ENCODE data around the gene ZNHIT2.
"Not testable (repeated sequence)": the region's sequence is repeated elsewhere in the genome, so short reads cannot be mapped to it uniquely, and the experiment has no call there.

ZNHIT2 gene

DNA sequence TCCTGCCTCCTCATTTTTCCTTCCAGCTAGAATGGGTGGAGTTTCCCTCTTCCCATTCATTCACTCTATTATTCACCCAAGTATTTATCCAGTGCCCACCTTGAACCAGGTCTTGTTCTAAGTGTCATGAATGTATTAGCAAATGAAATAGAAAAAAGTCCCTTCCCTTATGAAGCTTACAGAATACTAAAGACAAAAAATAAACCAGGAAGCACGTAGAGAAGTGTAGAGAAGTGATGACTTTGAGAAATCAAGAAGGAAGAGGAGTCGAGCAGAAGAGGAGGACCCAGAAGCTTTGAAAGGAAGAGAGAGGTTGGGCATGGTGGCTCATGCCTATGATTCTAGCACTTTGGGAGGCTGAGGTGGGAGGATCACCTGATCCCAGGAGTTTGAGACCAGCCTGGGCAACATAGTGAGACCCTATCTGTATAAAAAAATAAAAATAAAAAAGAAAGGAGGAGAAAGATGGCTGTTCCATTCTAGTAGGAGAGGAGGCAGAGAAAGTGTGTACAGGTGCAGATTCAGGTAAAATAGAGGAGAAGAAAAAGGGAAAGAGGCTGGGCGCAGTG lies 33.9 kb upstream of the ZNHIT2 start:
- Histone ChIP-seq H3K27me3 (ENCODE audit: control insufficient read depth in 1 of 2, insufficient read depth in 2 of 2, low read length in 2 of 2) (no peaks in the 10 kb centered on the region), H3K27ac (ENCODE audit: low read depth, low read length) (no peak overlapping the region), H3K9me3 (ENCODE audit: control insufficient read depth in 1 of 2, low read length in 2 of 2) (peaks cover 3 to 5% of the 10 kb centered on the region in 2 donors), H3K4me3 (ENCODE audit: low read depth in 1 of 2, low read length in 2 of 2) (no peak overlapping the region), H3K4me1 (ENCODE audit: control insufficient read depth in 1 of 2, insufficient read depth in 2 of 2, low read length in 2 of 2) (peaks cover 8 to 17% of the 10 kb centered on the region in 2 donors), H3K36me3 (ENCODE audit: control insufficient read depth in 1 of 2, insufficient read depth in 2 of 2, low read length in 2 of 2) (no peaks in the 10 kb centered on the region), H3K9ac (ENCODE audit: low read depth in 1 of 2, low read length in 2 of 2) (no peak overlapping the region)

DNA sequence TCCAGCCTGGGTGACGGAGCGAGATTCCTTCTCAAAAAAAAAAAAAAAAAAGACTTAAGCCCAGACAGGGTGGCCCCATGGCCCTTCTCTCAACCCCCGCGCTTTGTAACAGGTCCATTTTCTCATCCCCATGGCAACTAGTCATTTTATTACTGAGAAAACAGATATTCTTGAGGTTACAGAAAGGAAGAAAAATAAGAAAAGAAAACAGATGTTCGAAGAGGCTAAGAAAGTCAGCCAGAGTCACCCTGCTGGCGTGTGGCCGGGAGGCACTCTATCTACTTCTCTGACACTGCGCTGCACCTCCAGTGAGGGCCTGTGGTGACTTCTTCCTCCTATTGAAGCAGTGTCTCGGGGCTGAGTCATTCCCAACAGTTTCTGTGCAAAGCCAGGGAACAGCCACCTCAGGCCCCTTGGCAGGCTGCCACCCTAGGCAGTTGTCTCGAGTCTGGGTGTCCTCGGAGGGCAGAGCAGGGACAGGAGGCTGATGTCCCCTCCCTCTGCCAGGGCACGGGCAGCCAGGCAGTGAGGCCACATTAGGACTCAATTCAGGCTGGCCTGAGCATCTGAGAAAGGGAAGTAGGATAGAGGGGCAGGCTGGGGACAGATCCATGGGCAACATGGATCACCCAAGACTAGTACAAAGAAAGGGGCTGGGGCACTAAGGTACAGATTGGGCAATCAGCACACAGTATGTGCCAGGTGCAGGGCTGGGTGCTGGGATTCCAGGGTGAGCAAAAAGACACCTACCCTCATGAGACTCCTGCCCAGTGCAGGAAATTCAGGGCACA lies 33.2 kb upstream of the ZNHIT2 start:
- Histone ChIP-seq H3K9ac (ENCODE audit: low read depth in 1 of 2, low read length in 2 of 2) (peak overlapping the region in 1 of 2 donors; percentile 54), H3K27me3 (ENCODE audit: control insufficient read depth in 1 of 2, insufficient read depth in 2 of 2, low read length in 2 of 2) (no peaks in the 10 kb centered on the region), H3K36me3 (ENCODE audit: control insufficient read depth in 1 of 2, insufficient read depth in 2 of 2, low read length in 2 of 2) (no peaks in the 10 kb centered on the region), H3K4me3 (ENCODE audit: low read depth in 1 of 2, low read length in 2 of 2) (no peak overlapping the region), H3K27ac (ENCODE audit: low read depth, low read length) (peak overlapping the region; percentile 26), H3K4me1 (ENCODE audit: control insufficient read depth in 1 of 2, insufficient read depth in 2 of 2, low read length in 2 of 2) (peaks cover 8 to 17% of the 10 kb centered on the region in 2 donors), H3K9me3 (ENCODE audit: control insufficient read depth in 1 of 2, low read length in 2 of 2) (peaks cover 3 to 5% of the 10 kb centered on the region in 2 donors)

DNA sequence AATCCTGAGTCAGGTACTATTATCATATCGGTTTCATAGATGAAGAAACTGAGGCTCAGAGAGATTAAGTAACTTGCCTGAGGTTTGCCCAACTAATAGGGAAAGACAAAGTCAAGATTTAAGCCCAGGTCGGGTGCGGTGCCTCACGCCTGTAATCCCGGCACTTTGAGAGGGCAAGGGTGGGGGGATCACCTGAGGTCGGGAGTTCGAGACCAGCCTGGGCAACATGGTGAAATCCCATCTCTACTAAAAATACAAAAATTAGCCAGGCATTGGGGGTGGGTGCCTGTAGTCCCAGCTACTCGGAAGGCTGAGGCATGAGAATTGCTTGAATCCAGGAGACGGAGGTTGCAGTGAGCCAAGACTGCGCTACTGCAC lies 32.6 kb upstream of the ZNHIT2 start:
- not testable (repeated sequence) for H3K27ac ChIP-seq (ENCODE audit: low read depth, low read length); H3K27me3 ChIP-seq (ENCODE audit: control insufficient read depth in 1 of 2, insufficient read depth in 2 of 2, low read length in 2 of 2); H3K36me3 ChIP-seq (ENCODE audit: control insufficient read depth in 1 of 2, insufficient read depth in 2 of 2, low read length in 2 of 2); H3K9ac ChIP-seq (ENCODE audit: low read depth in 1 of 2, low read length in 2 of 2); H3K4me3 ChIP-seq (ENCODE audit: low read depth in 1 of 2, low read length in 2 of 2); H3K9me3 ChIP-seq (ENCODE audit: control insufficient read depth in 1 of 2, low read length in 2 of 2)
- peaks cover 8 to 17% of the 10 kb centered on the region in 2 donors for H3K4me1 ChIP-seq (ENCODE audit: control insufficient read depth in 1 of 2, insufficient read depth in 2 of 2, low read length in 2 of 2)

DNA sequence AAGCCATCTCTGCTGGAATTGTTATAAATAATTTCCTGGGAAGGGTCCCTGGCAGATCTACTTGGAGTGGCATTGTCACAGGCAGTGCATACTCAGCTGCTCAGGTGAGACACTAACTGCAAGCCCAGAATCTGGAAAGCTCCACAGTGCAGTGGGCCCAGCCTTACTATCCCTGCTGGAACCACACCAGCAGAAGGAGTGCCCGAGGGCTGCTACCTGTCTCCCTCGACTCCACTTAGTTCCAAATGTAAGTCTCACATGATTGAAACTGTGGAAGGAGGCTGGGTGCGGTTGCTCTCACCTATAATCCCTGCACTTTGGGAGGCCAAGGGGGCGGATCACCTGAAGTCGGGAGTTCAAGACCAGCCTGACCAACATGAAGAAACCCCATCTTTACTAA lies 31.2 kb upstream of the ZNHIT2 start:
- Histone ChIP-seq H3K27ac (ENCODE audit: low read depth, low read length) (no peak overlapping the region), H3K36me3 (ENCODE audit: control insufficient read depth in 1 of 2, insufficient read depth in 2 of 2, low read length in 2 of 2) (no peaks in the 10 kb centered on the region), H3K9me3 (ENCODE audit: control insufficient read depth in 1 of 2, low read length in 2 of 2) (peaks cover 3 to 5% of the 10 kb centered on the region in 2 donors), H3K9ac (ENCODE audit: low read depth in 1 of 2, low read length in 2 of 2) (no peak overlapping the region), H3K27me3 (ENCODE audit: control insufficient read depth in 1 of 2, insufficient read depth in 2 of 2, low read length in 2 of 2) (no peaks in the 10 kb centered on the region), H3K4me3 (ENCODE audit: low read depth in 1 of 2, low read length in 2 of 2) (no peak overlapping the region), H3K4me1 (ENCODE audit: control insufficient read depth in 1 of 2, insufficient read depth in 2 of 2, low read length in 2 of 2) (peaks cover 8 to 17% of the 10 kb centered on the region in 2 donors)

DNA sequence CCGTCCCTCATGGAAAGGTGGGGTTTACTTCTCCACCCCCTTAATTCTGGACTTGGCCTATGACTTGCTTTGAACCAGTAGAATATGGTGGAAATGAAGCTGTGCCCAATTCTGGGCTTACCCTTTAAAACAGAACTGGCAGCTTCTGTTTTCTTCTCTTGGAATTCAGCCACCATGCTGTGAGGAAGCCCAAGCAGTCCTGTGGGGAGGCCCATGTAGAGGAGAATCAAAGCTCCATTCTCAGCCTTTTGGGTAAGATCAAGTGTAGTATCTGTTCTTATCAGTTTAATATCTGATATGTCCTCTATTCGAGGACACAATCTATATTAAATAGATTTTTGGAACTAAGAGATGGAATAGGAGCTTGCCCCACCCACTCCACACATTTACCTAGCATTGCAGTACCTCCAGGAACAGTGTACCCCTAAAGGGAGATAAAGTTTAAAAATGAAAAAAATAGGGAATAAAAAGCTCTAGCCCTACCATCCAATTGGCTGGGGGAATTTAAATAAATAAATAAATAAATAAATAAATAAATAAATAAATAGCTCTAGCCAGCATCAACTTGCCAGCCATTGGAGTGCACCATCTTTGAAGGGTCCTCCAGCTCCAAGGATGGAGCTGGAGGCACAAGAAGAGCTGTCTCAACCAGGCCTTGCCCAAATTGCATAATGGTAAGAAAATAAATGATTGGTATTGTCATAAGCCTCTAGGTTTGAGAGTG lies 30.0 kb upstream of the ZNHIT2 start:
- no peak overlapping the region for H3K27ac ChIP-seq (ENCODE audit: low read depth, low read length)
- H3K4me1 ChIP-seq (ENCODE audit: control insufficient read depth in 1 of 2, insufficient read depth in 2 of 2, low read length in 2 of 2), result peaks cover 8 to 17% of the 10 kb centered on the region in 2 donors
- no peak overlapping the region for H3K9ac ChIP-seq (ENCODE audit: low read depth in 1 of 2, low read length in 2 of 2)
- peaks cover 3 to 5% of the 10 kb centered on the region in 2 donors for H3K9me3 ChIP-seq (ENCODE audit: control insufficient read depth in 1 of 2, low read length in 2 of 2)
- no peaks in the 10 kb centered on the region for H3K36me3 ChIP-seq (ENCODE audit: control insufficient read depth in 1 of 2, insufficient read depth in 2 of 2, low read length in 2 of 2)
- H3K4me3 ChIP-seq (ENCODE audit: low read depth in 1 of 2, low read length in 2 of 2), result no peak overlapping the region
- H3K27me3 ChIP-seq (ENCODE audit: control insufficient read depth in 1 of 2, insufficient read depth in 2 of 2, low read length in 2 of 2), result no peaks in the 10 kb centered on the region

DNA sequence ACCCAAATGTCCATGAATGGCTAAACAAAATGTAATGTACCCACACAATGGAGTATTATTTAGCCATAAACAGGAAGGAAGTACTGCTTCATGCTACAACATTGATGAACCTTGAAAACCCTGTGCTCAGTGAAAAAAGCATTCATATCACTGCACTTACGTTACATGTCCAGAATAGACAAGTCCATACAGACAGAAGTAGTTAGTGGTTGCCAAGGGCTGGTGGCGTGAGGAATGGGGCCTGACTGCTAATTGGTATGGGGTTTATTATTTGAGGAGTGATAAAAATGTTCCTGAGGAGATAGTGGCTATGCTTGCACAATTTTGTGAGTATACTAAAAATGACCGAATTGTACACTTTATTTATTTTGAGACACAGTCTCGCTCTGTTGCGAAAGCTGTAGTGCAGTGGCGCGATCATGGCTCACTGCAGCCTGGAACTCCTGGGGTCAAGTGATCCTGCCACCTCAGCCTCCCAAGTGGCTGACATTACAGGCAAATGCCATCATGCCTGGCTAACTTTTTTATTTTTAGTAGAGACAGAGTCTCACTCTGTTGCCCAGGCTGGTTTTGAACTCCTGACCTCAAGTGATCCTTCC lies 24.5 kb upstream of the ZNHIT2 start:
- Histone ChIP-seq H3K4me3 (ENCODE audit: low read depth in 1 of 2, low read length in 2 of 2) (no peak overlapping the region), H3K9me3 (ENCODE audit: control insufficient read depth in 1 of 2, low read length in 2 of 2) (no peaks in the 10 kb centered on the region), H3K4me1 (ENCODE audit: control insufficient read depth in 1 of 2, insufficient read depth in 2 of 2, low read length in 2 of 2) (no peaks in the 10 kb centered on the region), H3K36me3 (ENCODE audit: control insufficient read depth in 1 of 2, insufficient read depth in 2 of 2, low read length in 2 of 2) (no peaks in the 10 kb centered on the region), H3K9ac (ENCODE audit: low read depth in 1 of 2, low read length in 2 of 2) (no peak overlapping the region), H3K27me3 (ENCODE audit: control insufficient read depth in 1 of 2, insufficient read depth in 2 of 2, low read length in 2 of 2) (no peaks in the 10 kb centered on the region), H3K27ac (ENCODE audit: low read depth, low read length) (no peak overlapping the region)

DNA sequence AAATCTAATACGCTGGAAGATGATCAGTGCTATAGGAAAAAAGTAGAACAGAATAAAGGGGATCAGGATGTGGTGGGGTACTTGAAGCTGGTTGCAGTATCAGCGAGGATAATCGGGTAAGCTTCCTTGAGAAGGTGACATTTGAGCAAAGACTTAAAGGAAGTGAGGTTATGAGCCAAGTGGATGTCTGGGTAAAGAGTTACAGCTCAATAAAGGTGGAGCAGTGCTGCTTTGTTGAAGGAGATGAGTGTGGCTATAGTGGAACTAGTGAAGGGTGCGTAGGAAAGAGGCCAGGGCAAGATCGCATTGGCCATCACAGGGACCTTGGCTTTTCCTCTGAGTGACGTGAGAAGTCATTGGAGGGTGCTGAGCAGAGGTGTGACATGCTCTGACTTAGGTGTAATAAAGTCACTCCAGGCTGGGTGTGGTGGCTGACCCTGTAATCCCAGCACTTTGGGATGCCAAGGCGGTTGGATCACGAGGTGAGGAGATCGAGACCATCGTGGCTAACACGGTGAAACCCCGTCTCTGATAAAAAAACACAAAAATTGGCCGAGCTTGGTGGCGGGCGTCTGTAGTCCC lies 19.1 kb upstream of the ZNHIT2 start:
- Histone ChIP-seq H3K27ac (ENCODE audit: low read depth, low read length) (no peak overlapping the region), H3K27me3 (ENCODE audit: control insufficient read depth in 1 of 2, insufficient read depth in 2 of 2, low read length in 2 of 2) (no peaks in the 10 kb centered on the region), H3K36me3 (ENCODE audit: control insufficient read depth in 1 of 2, insufficient read depth in 2 of 2, low read length in 2 of 2) (peaks cover 10 to 15% of the 10 kb centered on the region in 2 donors), H3K4me1 (ENCODE audit: control insufficient read depth in 1 of 2, insufficient read depth in 2 of 2, low read length in 2 of 2) (peaks cover 31 to 37% of the 10 kb centered on the region in 2 donors), H3K4me3 (ENCODE audit: low read depth in 1 of 2, low read length in 2 of 2) (no peak overlapping the region), H3K9ac (ENCODE audit: low read depth in 1 of 2, low read length in 2 of 2) (peak overlapping the region in 1 of 2 donors; percentile 19), H3K9me3 (ENCODE audit: control insufficient read depth in 1 of 2, low read length in 2 of 2) (no peaks in the 10 kb centered on the region)

DNA sequence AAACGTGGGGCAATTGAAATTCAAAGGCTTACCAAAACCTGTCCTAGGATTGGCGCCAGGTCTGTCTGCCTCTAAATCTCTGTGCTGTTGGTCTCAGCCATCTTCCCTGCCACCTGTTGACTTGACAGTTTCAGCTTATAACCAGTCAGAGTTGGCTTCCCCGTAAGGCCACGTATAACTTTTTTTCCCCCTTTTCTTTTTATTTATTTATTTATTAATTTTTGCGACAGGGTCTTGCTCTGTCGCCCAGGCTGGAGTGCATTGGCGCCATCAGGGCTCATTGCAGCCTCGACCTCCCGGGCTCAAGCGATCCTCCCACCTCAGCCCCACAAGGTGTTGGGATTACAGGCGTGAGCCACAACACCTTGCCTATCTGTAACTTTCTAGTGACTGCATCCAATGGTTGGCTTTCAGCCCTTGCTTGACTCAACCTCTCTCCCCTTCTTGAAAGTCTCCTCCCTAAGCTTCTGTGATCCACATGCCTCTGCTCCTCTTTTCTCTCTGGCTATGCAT lies 18.2 kb upstream of the ZNHIT2 start:
- peak overlapping the region; percentile 78 to 94 for H3K4me3 ChIP-seq (ENCODE audit: low read depth in 1 of 2, low read length in 2 of 2)
- peak overlapping the region; percentile 97 for H3K27ac ChIP-seq (ENCODE audit: low read depth, low read length)
- no peaks in the 10 kb centered on the region for H3K9me3 ChIP-seq (ENCODE audit: control insufficient read depth in 1 of 2, low read length in 2 of 2)
- peak overlapping the region; percentile 85 to 99 for H3K9ac ChIP-seq (ENCODE audit: low read depth in 1 of 2, low read length in 2 of 2)
- peaks cover 31 to 46% of the 10 kb centered on the region in 2 donors for H3K4me1 ChIP-seq (ENCODE audit: control insufficient read depth in 1 of 2, insufficient read depth in 2 of 2, low read length in 2 of 2)
- no peaks in the 10 kb centered on the region for H3K27me3 ChIP-seq (ENCODE audit: control insufficient read depth in 1 of 2, insufficient read depth in 2 of 2, low read length in 2 of 2)
- peaks cover 19 to 24% of the 10 kb centered on the region in 2 donors for H3K36me3 ChIP-seq (ENCODE audit: control insufficient read depth in 1 of 2, insufficient read depth in 2 of 2, low read length in 2 of 2)

DNA sequence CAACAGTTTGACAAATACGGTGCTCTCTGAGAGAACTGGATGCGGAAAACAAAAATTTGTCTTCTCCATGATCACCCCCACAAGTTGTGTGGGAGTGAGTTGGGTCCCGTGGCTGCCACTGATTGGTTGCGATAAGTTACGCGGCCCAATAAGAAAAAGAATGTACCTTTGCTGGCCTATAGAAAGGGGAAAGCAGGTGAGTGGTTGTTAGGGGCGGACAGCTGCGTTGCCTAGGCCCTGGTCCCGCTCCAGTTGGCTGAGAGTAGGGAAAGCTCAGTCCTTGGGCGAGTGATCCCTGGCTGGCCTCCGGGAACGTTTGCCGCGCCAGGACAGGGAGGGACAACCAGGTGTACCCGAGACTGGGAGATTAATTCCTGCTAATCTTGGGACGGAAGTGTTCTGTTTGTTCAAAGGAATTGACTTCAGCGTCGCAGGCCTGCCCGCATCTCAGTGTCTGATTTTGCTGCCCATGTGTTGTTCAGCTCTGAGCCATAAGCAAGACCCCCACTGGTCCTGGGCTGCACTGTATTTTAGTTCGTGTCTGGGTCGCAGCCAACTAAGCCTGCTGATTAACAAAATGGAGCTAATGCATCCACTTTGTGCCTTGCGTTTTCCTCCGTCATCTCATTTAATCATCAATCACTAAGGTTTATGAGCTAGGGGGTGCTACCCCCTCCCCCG lies 17.6 kb upstream of the ZNHIT2 start:
- H3K4me1 ChIP-seq (ENCODE audit: control insufficient read depth in 1 of 2, insufficient read depth in 2 of 2, low read length in 2 of 2), result peaks cover 31 to 46% of the 10 kb centered on the region in 2 donors
- H3K36me3 ChIP-seq (ENCODE audit: control insufficient read depth in 1 of 2, insufficient read depth in 2 of 2, low read length in 2 of 2), result peaks cover 22 to 29% of the 10 kb centered on the region in 2 donors
- no peaks in the 10 kb centered on the region for H3K27me3 ChIP-seq (ENCODE audit: control insufficient read depth in 1 of 2, insufficient read depth in 2 of 2, low read length in 2 of 2)
- H3K27ac ChIP-seq (ENCODE audit: low read depth, low read length), result peak overlapping the region; percentile 97
- peak overlapping the region; percentile 85 to 99 for H3K9ac ChIP-seq (ENCODE audit: low read depth in 1 of 2, low read length in 2 of 2)
- no peaks in the 10 kb centered on the region for H3K9me3 ChIP-seq (ENCODE audit: control insufficient read depth in 1 of 2, low read length in 2 of 2)
- H3K4me3 ChIP-seq (ENCODE audit: low read depth in 1 of 2, low read length in 2 of 2), result peak overlapping the region; percentile 78 to 94

Measured in duodenal mucosa (tissue), 2 donors.